ENCODE results near the gene FRMPD4. TPM values are rescaled to one million over a fixed set of nuclear protein-coding genes. Genes with fewer than 3 reads are reported as not detected.

The FRMPD4 gene
- total and polyA plus RNA-seq, 12 donors: under 0.01 to 0.06 (median 0.02) TPM; not detected in 7

DNA sequence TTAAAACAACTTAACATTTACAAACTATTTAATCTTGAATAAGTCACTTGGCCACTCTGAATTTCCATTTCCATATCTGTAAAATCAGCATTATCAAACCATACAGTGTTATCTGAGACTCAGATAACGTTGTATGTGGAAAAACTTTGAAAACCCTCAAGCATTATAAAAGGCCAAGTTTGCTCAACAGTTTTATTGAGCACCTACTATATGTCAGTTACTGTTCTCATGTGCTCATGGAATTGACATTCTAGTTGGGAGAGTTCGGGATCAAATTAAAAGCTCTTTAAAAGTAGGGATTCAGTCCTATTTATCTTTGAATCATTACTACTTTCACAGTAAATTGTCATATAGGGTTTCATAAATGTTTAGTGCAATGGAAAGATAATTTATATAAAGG is 97.9 kb downstream of the FRMPD4 start:
- intact Hi-C loops (cut with DNase I): no loop called here
- Histone ChIP-seq H3K36me3 (replicated peaks in 1 of 2) (no peaks in the 10 kb centered on the region), H3K4me3 (no peak overlapping the region), H3K27me3 (no peaks in the 10 kb centered on the region), H3K27ac (no peak overlapping the region), H3K9me3 (replicated peaks in 1 of 3) (no peaks in the 10 kb centered on the region), H3K4me1 (replicated peaks in 1 of 2) (no peaks in the 10 kb centered on the region)
- 55 to 62% (median 58%) methylated on average over 2 of the region's 2 CpGs for WGBS, 4 donors
- TF ChIP-seq, protein P1, sequence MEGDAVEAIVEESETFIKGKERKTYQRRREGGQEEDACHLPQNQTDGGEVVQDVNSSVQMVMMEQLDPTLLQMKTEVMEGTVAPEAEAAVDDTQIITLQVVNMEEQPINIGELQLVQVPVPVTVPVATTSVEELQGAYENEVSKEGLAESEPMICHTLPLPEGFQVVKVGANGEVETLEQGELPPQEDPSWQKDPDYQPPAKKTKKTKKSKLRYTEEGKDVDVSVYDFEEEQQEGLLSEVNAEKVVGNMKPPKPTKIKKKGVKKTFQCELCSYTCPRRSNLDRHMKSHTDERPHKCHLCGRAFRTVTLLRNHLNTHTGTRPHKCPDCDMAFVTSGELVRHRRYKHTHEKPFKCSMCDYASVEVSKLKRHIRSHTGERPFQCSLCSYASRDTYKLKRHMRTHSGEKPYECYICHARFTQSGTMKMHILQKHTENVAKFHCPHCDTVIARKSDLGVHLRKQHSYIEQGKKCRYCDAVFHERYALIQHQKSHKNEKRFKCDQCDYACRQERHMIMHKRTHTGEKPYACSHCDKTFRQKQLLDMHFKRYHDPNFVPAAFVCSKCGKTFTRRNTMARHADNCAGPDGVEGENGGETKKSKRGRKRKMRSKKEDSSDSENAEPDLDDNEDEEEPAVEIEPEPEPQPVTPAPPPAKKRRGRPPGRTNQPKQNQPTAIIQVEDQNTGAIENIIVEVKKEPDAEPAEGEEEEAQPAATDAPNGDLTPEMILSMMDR (IDR thresholded peaks at IDR 0.05): no peak
- TF ChIP-seq POLR2A (IDR thresholded peaks at IDR 0.05): no peak
- DNase-seq: no peak

GRCh38 chrX:12237131-12237530 is 98.9 kb downstream of the FRMPD4 start:
- intact Hi-C loops (cut with DNase I): no loop called here
- Histone ChIP-seq H3K27ac (no peak overlapping the region), H3K4me1 (replicated peaks in 1 of 2) (no peaks in the 10 kb centered on the region), H3K4me3 (no peak overlapping the region), H3K9me3 (replicated peaks in 1 of 3) (no peaks in the 10 kb centered on the region), H3K36me3 (replicated peaks in 1 of 2) (no peaks in the 10 kb centered on the region), H3K27me3 (no peaks in the 10 kb centered on the region)
- no peak for DNase-seq
- TF ChIP-seq, protein P1 (IDR thresholded peaks at IDR 0.05): no peak
- no peak for TF ChIP-seq POLR2A (IDR thresholded peaks at IDR 0.05)

GRCh38 chrX:12237771-12238170 is 99.5 kb downstream of the FRMPD4 start:
- Histone ChIP-seq H3K36me3 (replicated peaks in 1 of 2) (no peaks in the 10 kb centered on the region), H3K4me1 (replicated peaks in 1 of 2) (no peaks in the 10 kb centered on the region), H3K9me3 (replicated peaks in 1 of 3) (no peaks in the 10 kb centered on the region), H3K27me3 (no peaks in the 10 kb centered on the region), H3K4me3 (no peak overlapping the region), H3K27ac (no peak overlapping the region)
- DNase-seq: no peak
- TF ChIP-seq POLR2A (IDR thresholded peaks at IDR 0.05): no peak
- TF ChIP-seq, protein P1 (IDR thresholded peaks at IDR 0.05): no peak
- 63 to 95% (median 80%) methylated on average over 2 of the region's 2 CpGs for WGBS, 4 donors
- intact Hi-C loops (cut with DNase I): no loop called here

DNA sequence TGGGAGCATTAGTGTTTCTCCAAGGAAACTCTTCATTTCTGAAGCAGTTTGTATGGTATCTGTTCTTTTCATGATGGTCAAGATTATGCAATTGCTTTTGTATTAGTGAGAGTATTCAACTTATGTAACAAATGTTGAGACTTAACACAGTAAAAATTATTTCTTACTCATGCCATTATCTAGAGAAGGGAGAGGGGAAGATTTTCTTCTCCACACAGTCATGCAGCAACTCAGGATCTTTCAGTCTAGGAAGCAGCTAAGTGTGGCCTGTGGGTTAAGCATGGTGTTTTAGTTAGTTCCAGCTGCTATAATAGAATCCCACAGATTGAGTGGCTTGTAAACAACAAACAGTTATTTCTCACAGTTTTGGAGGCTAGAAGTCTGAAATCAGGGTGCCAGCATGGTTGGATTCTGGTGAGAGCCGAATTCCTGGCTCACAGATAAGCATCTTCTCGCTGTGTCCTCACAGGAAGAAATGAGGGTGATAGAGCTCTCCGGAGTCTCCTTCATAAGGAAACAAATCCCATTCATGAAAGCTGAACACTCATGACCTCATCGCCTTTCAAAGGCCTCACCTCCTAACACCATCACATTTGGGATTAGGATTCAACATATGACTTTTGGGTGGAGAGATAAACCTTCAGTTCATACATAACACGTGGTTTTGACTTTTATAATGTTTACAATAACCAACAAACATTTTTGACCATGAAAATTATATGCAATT is 101.2 kb downstream of the FRMPD4 start:
- intact Hi-C loops (cut with DNase I): no loop called here
- H3K27me3 ChIP-seq: no peaks in the 10 kb centered on the region
- DNase-seq: no peak
- TF ChIP-seq, protein P1 (IDR thresholded peaks at IDR 0.05): no peak
- TF ChIP-seq POLR2A (IDR thresholded peaks at IDR 0.05): no peak
- WGBS, 4 donors: 68 to 79% (median 74%) methylated on average over 4 to 5 of the region's 5 CpGs
- H3K27ac ChIP-seq: no peak overlapping the region
- no peaks in the 10 kb centered on the region for H3K4me1 ChIP-seq (replicated peaks in 1 of 2)
- H3K4me3 ChIP-seq: no peak overlapping the region
- H3K36me3 ChIP-seq (replicated peaks in 1 of 2): no peaks in the 10 kb centered on the region
- no peaks in the 10 kb centered on the region for H3K9me3 ChIP-seq (replicated peaks in 1 of 3)

All from adrenal gland (tissue), 12 donors.